ENCODE results near the gene PSMB2. TPM values are rescaled to one million over a fixed set of nuclear protein-coding genes. Genes with fewer than 3 reads are reported as not detected.
A peak's percentile ranks its signal among the peaks of the same experiment; 100 is the strongest.

PSMB2 gene
- total RNA-seq, 1 donor from 2014 or later, result 70.7 TPM

- Mint-ChIP-seq H3K4me1 (ENCODE audit: unreplicated experiment) (peaks cover 11% of the 10 kb centered on the region), H3K27me3 (ENCODE audit: unreplicated experiment) (no peaks in the 10 kb centered on the region), H3K4me3 (ENCODE audit: unreplicated experiment) (no peak overlapping the region), H3K27ac (ENCODE audit: unreplicated experiment) (peak overlapping the region; percentile 31), H3K9me3 (ENCODE audit: unreplicated experiment) (no peaks in the 10 kb centered on the region), H3K36me3 (ENCODE audit: unreplicated experiment) (peaks cover 28% of the 10 kb centered on the region)
- no peak for DNase-seq (ENCODE audit: extremely low spot score, unreplicated experiment)
- TF ChIP-seq CTCF (IDR thresholded peaks at IDR 0.05), result no peak
Observed at GRCh38 chr1:35598895-35599294, 42.4 kb downstream of the PSMB2 start.

- Mint-ChIP-seq H3K4me1 (ENCODE audit: unreplicated experiment) (peaks cover 11% of the 10 kb centered on the region), H3K36me3 (ENCODE audit: unreplicated experiment) (peaks cover 21% of the 10 kb centered on the region), H3K27me3 (ENCODE audit: unreplicated experiment) (no peaks in the 10 kb centered on the region), H3K9me3 (ENCODE audit: unreplicated experiment) (no peaks in the 10 kb centered on the region), H3K27ac (ENCODE audit: unreplicated experiment) (no peak overlapping the region), H3K4me3 (ENCODE audit: unreplicated experiment) (no peak overlapping the region)
- no peak for TF ChIP-seq CTCF (IDR thresholded peaks at IDR 0.05)
- DNase-seq (ENCODE audit: extremely low spot score, unreplicated experiment), result no peak
Observed at GRCh38 chr1:35597870-35598269, 43.5 kb downstream of the PSMB2 start.

DNA sequence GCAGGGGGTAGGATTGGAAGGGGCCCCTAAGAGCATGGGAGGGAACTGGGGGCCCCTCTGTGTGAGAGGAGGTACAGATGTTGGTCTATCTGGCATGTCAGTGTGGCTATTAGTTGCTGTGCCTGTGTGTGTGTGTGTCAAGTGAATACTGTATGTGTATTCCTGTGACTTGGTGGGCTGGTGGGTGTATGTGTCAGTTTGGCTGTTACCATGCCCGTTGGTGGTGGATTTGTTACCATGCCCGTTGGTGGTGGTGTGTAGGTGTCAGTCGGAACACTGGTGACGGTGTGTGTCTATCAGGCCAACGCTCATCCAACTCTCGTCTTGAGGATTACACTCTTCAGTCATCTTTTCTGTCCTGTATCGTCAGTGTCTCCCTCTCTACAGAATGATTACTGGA is 45.6 kb downstream of the PSMB2 start:
- no peaks in the 10 kb centered on the region for H3K27me3 Mint-ChIP-seq (ENCODE audit: unreplicated experiment)
- H3K36me3 Mint-ChIP-seq (ENCODE audit: unreplicated experiment), result peaks cover 18% of the 10 kb centered on the region
- H3K4me3 Mint-ChIP-seq (ENCODE audit: unreplicated experiment), result no peak overlapping the region
- TF ChIP-seq CTCF (IDR thresholded peaks at IDR 0.05), result no peak
- H3K27ac Mint-ChIP-seq (ENCODE audit: unreplicated experiment), result no peak overlapping the region
- DNase-seq (ENCODE audit: extremely low spot score, unreplicated experiment), result peak; percentile 57
- H3K4me1 Mint-ChIP-seq (ENCODE audit: unreplicated experiment), result peaks cover 11% of the 10 kb centered on the region
- no peaks in the 10 kb centered on the region for H3K9me3 Mint-ChIP-seq (ENCODE audit: unreplicated experiment)

GRCh38 chr1:35594005-35594760 is 47.1 kb downstream of the PSMB2 start:
- peaks cover 11% of the 10 kb centered on the region for H3K36me3 Mint-ChIP-seq (ENCODE audit: unreplicated experiment)
- H3K27me3 Mint-ChIP-seq (ENCODE audit: unreplicated experiment), result no peaks in the 10 kb centered on the region
- H3K27ac Mint-ChIP-seq (ENCODE audit: unreplicated experiment), result no peak overlapping the region
- no peak for TF ChIP-seq CTCF (IDR thresholded peaks at IDR 0.05)
- peak; percentile 75 for DNase-seq (ENCODE audit: extremely low spot score, unreplicated experiment)
- H3K4me1 Mint-ChIP-seq (ENCODE audit: unreplicated experiment), result peaks cover 6% of the 10 kb centered on the region
- H3K9me3 Mint-ChIP-seq (ENCODE audit: unreplicated experiment), result no peaks in the 10 kb centered on the region
- no peak overlapping the region for H3K4me3 Mint-ChIP-seq (ENCODE audit: unreplicated experiment)

GRCh38 chr1:35592991-35593769 is 48.1 kb downstream of the PSMB2 start:
- H3K9me3 Mint-ChIP-seq (ENCODE audit: unreplicated experiment), result no peaks in the 10 kb centered on the region
- H3K27ac Mint-ChIP-seq (ENCODE audit: unreplicated experiment), result no peak overlapping the region
- no peak overlapping the region for H3K4me3 Mint-ChIP-seq (ENCODE audit: unreplicated experiment)
- no peak for TF ChIP-seq CTCF (IDR thresholded peaks at IDR 0.05)
- H3K27me3 Mint-ChIP-seq (ENCODE audit: unreplicated experiment), result no peaks in the 10 kb centered on the region
- peaks cover 5% of the 10 kb centered on the region for H3K36me3 Mint-ChIP-seq (ENCODE audit: unreplicated experiment)
- peak; percentile 54 for DNase-seq (ENCODE audit: extremely low spot score, unreplicated experiment)
- no peaks in the 10 kb centered on the region for H3K4me1 Mint-ChIP-seq (ENCODE audit: unreplicated experiment)
